ENCODE data around the gene MEX3A. TPM values are rescaled to one million over a fixed set of nuclear protein-coding genes. Genes with fewer than 3 reads are reported as not detected.
"Not testable (repeated sequence)": the region's sequence is repeated elsewhere in the genome, so short reads cannot be mapped to it uniquely, and the experiment has no call there.

Gene MEX3A
- total RNA-seq, 1 experiment from 2014 or later = 21.0 TPM

GRCh38 chr1:156083800-156084790 lies 1.8 kb upstream of the MEX3A start:
- in situ Hi-C loops (cut with HindIII; ENCODE audit: low sequenced_read_pairs) = no loop called here
- no peak for DNase-seq (ENCODE audit: low spot score)

DNA sequence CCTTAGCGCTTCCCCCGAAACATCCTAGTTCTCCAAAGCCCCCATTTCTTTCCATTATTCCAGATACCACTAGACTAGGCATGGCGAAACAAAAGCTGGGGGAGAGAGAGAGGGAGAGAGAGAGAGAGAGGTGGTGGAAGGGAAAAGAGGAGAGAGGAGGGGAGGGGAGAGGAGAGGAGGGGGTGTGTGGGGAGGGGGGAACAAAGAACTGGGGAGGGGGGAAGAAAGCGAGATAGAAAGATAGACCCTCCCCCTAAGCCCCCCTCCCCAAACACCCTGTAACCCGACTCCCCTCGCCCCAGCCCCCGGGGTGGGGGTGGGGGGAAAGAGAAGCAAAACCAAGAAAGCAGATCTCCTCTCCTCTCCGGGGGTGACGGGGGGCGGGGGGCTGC lies 352 bp downstream of the MEX3A start:
- in situ Hi-C loops (cut with HindIII; ENCODE audit: low sequenced_read_pairs) = no loop called here
- DNase-seq (ENCODE audit: low spot score) = no peak

DNA sequence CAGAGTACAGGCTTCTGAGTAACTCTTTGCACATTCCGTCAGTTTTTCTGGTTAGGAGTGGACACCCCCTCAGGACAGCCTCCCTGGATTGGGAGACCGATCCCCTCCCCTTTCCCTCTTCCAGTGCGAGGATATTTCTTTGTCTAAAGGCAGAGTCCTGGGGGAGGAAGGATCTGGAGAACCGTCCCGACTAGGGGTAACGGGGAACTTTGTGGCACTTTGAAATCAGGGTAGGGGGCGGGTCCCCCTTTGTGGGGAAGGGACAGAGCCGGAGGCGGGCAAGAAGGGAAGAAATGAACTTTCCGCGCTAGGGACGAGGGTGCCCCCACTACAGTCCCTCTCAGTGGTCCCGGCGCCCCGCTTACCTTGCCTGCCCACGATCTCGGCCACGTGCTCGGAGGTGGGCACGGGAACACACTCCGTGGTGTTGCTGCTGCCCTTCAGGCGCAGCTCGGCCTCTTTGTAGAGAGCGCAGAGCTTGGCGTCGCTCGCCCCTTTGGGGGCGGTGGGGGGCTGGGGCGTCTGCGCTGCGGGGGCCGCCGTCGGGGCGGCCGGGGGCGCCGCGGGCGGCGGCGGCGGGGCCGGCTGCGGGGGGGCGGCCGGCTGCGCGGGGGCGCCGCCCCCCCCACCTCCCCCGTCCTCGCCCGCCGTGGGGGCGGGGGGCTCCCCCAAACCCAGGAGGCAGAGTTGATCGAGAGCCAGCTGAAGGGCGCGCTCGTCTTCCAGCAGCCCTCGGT lies 917 bp downstream of the MEX3A start:
- in situ Hi-C loops (cut with HindIII; ENCODE audit: low sequenced_read_pairs) = no loop called here
- DNase-seq (ENCODE audit: low spot score) = no peak

- DNase-seq (ENCODE audit: low spot score) = no peak
- in situ Hi-C loops (cut with HindIII; ENCODE audit: low sequenced_read_pairs) = no loop called here
These were observed 1.4 kb downstream of the MEX3A start for GRCh38 chr1:156080863-156081179.

DNA sequence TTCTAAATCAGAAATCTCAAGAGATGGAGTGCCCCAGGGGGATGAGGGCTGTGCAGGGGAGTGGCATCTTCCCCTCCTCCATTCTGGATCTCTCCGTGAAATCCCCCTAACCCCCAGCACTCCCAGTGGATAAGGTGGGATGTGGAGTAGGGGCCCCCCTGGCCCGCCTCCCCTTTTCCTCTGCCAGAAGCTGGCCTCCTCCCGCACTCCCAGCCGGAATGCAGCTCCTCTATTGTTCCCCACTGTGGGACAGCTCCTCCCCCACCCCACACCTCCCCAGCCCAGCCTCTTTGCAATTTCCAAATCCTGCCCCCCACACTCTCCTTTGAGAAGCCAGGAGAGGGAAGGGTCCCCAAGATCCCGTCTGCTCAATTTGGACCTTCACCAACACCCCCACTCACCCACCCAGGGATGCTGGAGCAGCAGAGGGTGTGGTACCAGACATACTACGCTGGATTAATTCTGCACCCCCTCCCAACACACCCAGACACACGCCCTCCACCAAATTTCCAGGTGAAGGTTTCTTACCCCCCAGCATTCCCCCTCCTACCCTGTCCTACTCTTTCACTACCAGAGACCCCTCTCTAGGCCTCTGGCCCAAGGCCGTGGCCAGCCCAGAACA lies 1.9 kb downstream of the MEX3A start:
- in situ Hi-C loops (cut with HindIII; ENCODE audit: low sequenced_read_pairs) = no loop called here
- DNase-seq (ENCODE audit: low spot score) = no peak

DNA sequence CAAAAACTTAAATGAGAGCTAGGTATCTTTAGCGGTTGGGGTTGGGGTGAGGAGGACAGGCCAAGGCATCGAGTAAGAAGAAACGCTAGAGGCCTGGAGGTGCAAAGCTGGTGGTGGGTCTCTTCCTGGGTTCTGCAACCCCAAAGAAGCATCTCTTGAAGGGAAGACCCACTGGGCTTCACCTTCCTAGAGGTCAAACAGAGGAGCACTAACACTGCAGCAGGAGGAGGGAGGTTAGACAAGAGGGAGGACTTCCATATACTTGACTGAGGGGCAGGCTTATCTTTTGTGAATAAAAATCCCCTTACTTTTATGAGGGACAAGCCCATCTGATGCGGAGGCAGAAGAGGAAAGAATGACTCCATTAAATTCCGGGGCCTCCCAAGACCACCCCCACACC lies 2.5 kb downstream of the MEX3A start:
- in situ Hi-C loops (cut with HindIII; ENCODE audit: low sequenced_read_pairs) = no loop called here

GRCh38 chr1:156078728-156079127 lies 3.5 kb downstream of the MEX3A start:
- no peak for DNase-seq (ENCODE audit: low spot score)
- in situ Hi-C loops (cut with HindIII; ENCODE audit: low sequenced_read_pairs) = no loop called here

More for the DNA sequence above, 2.5 kb downstream of the MEX3A start:
- no peak for DNase-seq (ENCODE audit: low spot score)

DNA sequence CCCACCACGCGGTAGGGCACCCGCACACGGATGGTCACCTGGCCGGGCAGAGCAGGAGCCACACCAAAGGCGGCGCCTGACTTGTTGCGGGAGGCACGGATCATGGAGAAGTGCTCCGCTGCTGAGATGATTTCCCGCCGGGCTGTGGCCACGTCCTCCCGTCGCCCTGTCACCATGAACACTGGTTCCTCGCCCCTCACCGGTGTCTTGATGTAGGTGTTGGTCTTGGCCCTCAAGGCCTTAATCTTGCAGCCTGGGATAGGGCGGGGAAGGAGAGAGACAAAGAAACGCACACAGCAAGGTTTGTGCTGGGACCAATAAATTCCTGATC lies 4.9 kb downstream of the MEX3A start:
- DNase-seq (ENCODE audit: low spot score) = no peak
- in situ Hi-C loops (cut with HindIII; ENCODE audit: low sequenced_read_pairs) = no loop called here

DNA sequence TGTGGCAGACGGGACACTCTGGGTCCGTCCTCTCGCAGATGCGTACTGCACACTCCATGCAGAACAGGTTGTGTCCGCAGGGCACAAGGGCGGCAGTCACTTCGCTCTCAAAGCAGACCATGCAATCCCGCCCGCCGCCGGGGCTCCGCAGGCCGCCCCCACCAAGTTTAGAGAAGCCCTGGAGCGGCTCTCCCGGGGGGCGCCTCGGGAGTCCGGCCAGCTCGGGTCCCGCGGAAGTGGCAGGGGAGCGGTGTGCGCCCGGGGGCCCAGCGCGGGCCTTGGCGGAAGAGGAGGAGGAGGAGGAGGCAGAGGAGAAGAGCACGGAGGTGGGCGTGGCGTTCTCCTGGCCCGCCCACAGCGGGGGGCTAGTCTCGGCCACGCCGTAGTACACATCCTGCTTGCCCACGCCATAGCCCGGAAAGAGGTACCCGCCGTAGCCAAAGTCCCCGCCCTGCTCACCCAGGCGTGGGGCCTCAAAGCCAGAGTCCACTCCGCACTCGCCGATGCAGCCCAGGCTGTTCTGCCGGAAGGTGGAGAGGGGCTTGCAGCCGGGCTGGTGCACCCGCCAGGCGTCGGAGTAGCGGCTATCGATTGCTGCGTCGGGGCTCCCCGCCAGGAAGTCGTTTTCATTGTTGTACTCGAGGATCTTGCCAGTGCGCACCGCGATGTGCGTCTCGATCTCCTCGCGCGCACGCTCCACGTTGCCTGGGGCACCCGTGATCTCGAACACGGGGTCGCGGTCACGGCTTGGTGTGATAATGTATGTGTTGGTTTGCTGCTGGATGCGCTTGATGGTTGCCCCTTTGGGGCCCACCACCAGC lies 5.4 kb downstream of the MEX3A start:
- in situ Hi-C loops (cut with HindIII; ENCODE audit: low sequenced_read_pairs) = no loop called here
- no peak for DNase-seq (ENCODE audit: low spot score)

- no peak for DNase-seq (ENCODE audit: low spot score)
- in situ Hi-C loops (cut with HindIII; ENCODE audit: low sequenced_read_pairs) = no loop called here
These were observed 6.5 kb downstream of the MEX3A start for GRCh38 chr1:156075775-156076204.

DNA sequence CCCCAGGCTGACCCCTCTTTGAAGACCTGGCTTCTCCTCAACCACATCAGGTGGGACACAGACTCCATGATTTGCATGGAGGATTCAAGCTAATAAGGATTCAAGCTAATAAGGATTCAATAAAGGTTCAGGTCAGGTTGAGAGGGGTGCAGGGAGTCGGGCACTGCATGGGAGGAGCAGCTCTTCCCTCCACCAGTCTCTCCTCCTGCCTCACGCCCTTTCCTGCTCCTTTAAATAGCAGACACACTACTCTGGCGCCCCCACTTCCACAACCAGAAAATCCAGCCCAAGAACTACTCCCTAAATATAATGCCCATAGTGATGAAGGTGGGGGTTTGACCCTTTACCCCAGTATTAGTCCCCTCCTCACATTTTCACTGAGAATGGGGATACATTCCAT lies 7.1 kb downstream of the MEX3A start:
- in situ Hi-C loops (cut with HindIII; ENCODE audit: low sequenced_read_pairs) = no loop called here
- DNase-seq (ENCODE audit: low spot score) = no peak

DNA sequence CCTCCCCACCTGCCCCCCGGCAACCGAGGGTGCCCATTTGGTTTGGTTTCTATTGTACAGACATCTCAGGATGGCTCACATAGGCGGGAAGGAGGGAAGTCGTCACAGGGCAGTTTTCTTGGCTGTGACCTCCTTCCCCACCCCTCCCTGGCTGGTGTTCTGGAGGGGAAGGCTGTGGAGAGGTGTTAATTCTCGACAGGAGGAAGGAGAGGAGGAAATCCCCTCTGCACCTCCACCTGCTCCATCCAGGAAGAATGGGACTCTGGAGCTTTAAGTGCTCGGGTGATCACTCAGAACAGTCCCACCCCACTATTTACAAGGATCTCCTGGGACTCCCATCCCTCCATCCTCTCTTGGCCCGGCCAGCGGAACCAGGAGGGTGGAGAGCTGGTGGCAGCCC lies 7.6 kb downstream of the MEX3A start:
- DNase-seq (ENCODE audit: low spot score) = no peak
- in situ Hi-C loops (cut with HindIII; ENCODE audit: low sequenced_read_pairs) = no loop called here

GRCh38 chr1:156073740-156074139 lies 8.5 kb downstream of the MEX3A start:
- in situ Hi-C loops (cut with HindIII; ENCODE audit: low sequenced_read_pairs) = no loop called here
- no peak for DNase-seq (ENCODE audit: low spot score)

DNA sequence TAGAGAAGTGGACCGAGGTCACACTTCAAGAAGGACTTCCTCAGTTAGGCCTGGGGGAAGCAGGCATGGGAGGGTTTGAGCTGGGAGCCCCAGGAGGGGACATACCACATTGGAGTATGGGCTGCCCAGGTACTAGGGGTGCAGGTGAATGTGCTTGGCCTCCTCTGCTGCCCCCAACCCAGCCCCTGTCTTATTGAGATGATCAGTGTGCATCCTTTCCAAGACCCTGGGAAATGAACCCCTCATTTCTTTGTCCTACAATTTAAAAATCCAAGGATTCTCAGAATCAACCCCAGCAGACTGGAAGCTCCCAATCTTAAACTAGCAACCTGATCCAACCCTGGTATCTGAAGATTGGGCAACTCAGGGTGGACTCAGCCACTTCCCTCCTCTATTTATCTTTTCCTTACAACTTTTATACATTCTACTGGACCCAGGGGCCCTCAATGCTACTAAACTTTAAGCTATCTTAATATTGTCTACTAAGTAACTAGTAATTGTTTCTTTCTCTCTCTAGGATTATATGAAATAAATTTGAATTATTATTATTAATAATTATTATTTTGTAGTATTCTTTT lies 9.1 kb downstream of the MEX3A start:
- in situ Hi-C loops (cut with HindIII; ENCODE audit: low sequenced_read_pairs) = no loop called here
- DNase-seq (ENCODE audit: low spot score) = no peak

- in situ Hi-C loops (cut with HindIII; ENCODE audit: low sequenced_read_pairs) = no loop called here
- DNase-seq (ENCODE audit: low spot score) = no peak
These were observed 10.0 kb downstream of the MEX3A start for GRCh38 chr1:156072251-156072650.

GRCh38 chr1:156071332-156071816 lies 10.9 kb downstream of the MEX3A start:
- in situ Hi-C loops (cut with HindIII; ENCODE audit: low sequenced_read_pairs); DNase-seq (ENCODE audit: low spot score): not testable (repeated sequence)

- peak; percentile 45 for DNase-seq (ENCODE audit: low spot score)
- in situ Hi-C loops (cut with HindIII; ENCODE audit: low sequenced_read_pairs) = no loop called here
These were observed 11.7 kb downstream of the MEX3A start for GRCh38 chr1:156070548-156070947.

DNA sequence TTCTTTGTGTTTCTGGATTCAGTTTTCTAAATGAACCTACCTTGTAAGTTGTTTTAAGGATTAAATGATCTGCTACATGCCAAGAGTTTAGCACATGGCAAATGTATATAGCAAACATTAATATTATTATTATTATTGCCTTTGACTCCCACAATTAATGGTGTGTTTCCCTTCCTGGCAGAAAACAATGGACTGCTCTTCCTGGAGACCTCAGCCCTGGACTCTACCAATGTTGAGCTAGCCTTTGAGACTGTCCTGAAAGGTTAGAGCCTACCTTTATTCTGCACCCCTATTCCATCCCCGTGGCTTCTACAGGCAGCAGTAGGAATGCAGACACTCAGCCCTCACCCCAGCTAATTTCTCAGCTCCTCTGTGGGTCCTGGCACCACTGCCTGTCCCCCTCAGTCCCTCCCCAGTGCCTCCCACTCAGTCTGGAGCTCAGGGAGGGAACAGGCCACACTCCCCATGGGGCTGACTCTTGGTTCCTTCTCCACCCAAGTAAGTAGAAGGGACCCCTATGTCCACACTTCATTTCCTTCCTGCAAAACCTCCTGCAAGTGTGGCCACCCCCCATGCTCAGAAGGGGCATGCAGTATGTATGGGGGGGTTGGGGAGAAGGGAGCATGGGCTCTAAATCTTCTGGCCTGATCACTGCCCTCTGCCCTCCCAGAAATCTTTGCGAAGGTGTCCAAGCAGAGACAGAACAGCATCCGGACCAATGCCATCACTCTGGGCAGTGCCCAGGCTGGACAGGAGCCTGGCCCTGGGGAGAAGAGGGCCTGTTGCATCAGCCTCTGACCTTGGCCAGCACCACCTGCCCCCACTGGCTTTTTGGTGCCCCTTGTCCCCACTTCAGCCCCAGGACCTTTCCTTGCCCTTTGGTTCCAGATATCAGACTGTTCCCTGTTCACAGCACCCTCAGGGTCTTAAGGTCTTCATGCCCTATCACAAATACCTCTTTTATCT lies 12.5 kb downstream of the MEX3A start:
- no peak for DNase-seq (ENCODE audit: low spot score)
- in situ Hi-C loops (cut with HindIII; ENCODE audit: low sequenced_read_pairs) = no loop called here

Measured in G401 (cell line).